22Rv1 (cell line): Measurements from ENCODE around the gene C1orf21.

Source experiments
- ZFX ChIP-seq: fragments of 450-650 bp; IDR thresholded peaks from 2 replicates; pipeline ENCODE4 v1.6.1; 2017; ENCODE audit warnings: antibody characterized with exemption, borderline replicate concordance
- TF ChIP-seq, protein P1 (sequence below): fragments of 450-650 bp; IDR thresholded peaks from 2 replicates; pipeline ENCODE4 v1.5.1; 2017; ENCODE audit warnings: mild to moderate bottlenecking

DNA sequence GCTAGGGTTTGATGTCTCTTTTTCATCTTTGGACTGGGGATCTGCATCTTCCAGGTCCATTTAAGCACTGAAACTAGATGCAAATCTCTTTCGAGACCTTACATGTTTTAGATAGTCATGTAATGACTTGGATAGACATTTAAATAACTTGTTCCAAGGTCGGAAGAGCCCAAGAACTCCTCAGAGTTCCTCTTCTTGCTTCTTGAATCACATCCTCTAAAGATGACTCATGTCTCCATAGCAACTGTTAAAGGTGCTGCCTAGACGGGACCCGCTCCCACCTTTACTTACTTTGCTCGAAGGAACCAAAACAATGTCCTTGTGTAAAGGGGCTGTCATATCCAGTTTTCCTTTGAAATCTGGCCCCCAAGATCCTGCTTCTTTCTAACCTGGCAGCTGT, 237.8 kb downstream of the C1orf21 start:
- TF ChIP-seq, protein P1, sequence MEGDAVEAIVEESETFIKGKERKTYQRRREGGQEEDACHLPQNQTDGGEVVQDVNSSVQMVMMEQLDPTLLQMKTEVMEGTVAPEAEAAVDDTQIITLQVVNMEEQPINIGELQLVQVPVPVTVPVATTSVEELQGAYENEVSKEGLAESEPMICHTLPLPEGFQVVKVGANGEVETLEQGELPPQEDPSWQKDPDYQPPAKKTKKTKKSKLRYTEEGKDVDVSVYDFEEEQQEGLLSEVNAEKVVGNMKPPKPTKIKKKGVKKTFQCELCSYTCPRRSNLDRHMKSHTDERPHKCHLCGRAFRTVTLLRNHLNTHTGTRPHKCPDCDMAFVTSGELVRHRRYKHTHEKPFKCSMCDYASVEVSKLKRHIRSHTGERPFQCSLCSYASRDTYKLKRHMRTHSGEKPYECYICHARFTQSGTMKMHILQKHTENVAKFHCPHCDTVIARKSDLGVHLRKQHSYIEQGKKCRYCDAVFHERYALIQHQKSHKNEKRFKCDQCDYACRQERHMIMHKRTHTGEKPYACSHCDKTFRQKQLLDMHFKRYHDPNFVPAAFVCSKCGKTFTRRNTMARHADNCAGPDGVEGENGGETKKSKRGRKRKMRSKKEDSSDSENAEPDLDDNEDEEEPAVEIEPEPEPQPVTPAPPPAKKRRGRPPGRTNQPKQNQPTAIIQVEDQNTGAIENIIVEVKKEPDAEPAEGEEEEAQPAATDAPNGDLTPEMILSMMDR: no peak
- TF ChIP-seq ZFX: no peak
